Measurements from ENCODE around the gene SFRP5.

Gene SFRP5

GRCh38 chr10:97785231-97785630 is 13.4 kb upstream of the SFRP5 start:
- DNase-seq (ENCODE audit: low spot score): no peak

GRCh38 chr10:97784200-97784810 is 12.5 kb upstream of the SFRP5 start:
- DNase-seq (ENCODE audit: low spot score): no peak

- no peak for DNase-seq (ENCODE audit: low spot score)
These were observed 10.8 kb upstream of the SFRP5 start for GRCh38 chr10:97782455-97783228.

GRCh38 chr10:97781618-97782331 is 10.0 kb upstream of the SFRP5 start:
- no peak for DNase-seq (ENCODE audit: low spot score)

GRCh38 chr10:97780841-97781617 is 9.2 kb upstream of the SFRP5 start:
- no peak for DNase-seq (ENCODE audit: low spot score)

GRCh38 chr10:97779975-97780374 is 8.2 kb upstream of the SFRP5 start:
- no peak for DNase-seq (ENCODE audit: low spot score)

GRCh38 chr10:97779492-97779891 is 7.7 kb upstream of the SFRP5 start:
- DNase-seq (ENCODE audit: low spot score): no peak

GRCh38 chr10:97778452-97779302 is 6.9 kb upstream of the SFRP5 start:
- no peak for DNase-seq (ENCODE audit: low spot score)

GRCh38 chr10:97777143-97777542 is 5.3 kb upstream of the SFRP5 start:
- no peak for DNase-seq (ENCODE audit: low spot score)

GRCh38 chr10:97774811-97775294 is 3.1 kb upstream of the SFRP5 start:
- DNase-seq (ENCODE audit: low spot score): no peak

- DNase-seq (ENCODE audit: low spot score): no peak
These were observed 1.3 kb upstream of the SFRP5 start for GRCh38 chr10:97773096-97773495.

GRCh38 chr10:97771055-97771891 is 526 bp downstream of the SFRP5 start:
- no peak for DNase-seq (ENCODE audit: low spot score)

- no peak for DNase-seq (ENCODE audit: low spot score)
These were observed 1.5 kb downstream of the SFRP5 start for GRCh38 chr10:97770255-97770654.

GRCh38 chr10:97768322-97769315 is 3.2 kb downstream of the SFRP5 start:
- no peak for DNase-seq (ENCODE audit: low spot score)

GRCh38 chr10:97766996-97767924 is 4.5 kb downstream of the SFRP5 start:
- no peak for DNase-seq (ENCODE audit: low spot score)

- no peak for DNase-seq (ENCODE audit: low spot score)
These were observed 5.5 kb downstream of the SFRP5 start for GRCh38 chr10:97766106-97766810.

GRCh38 chr10:97765201-97765600 is 6.6 kb downstream of the SFRP5 start:
- DNase-seq (ENCODE audit: low spot score): no peak

Data from HuH-7.5 (cell line).